Stomach (tissue), 9 donors: ENCODE results near the gene TMIGD2. TPM values are rescaled to one million over a fixed set of nuclear protein-coding genes. Genes with fewer than 3 reads are reported as not detected.
A peak's percentile ranks its signal among the peaks of the same experiment; 100 is the strongest.

Experiments used
- DNase-seq, 2 donors: peaks; one replicate each; pipeline versions ENCODE4 v3.0.0 to v3.0.0-alpha.2; 2013 to 2019
- H3K27ac ChIP-seq, 5 donors: fragments of 200-600 bp in 4 of 5; sonication (generic) in 4 of 5; one replicate each; pipeline ENCODE4 v1.5.1; 2013 to 2019; ENCODE audit warnings: mild to moderate bottlenecking in 1 of 5, moderate library complexity in 1 of 5
- H3K27me3 ChIP-seq, 3 donors: fragments of 200-600 bp; sonication (generic); one replicate each; pipeline ENCODE4 v1.5.1; 2017 to 2019; ENCODE audit warnings: mixed run types in 1 of 3
- H3K36me3 ChIP-seq, 4 donors: fragments of 200-600 bp; sonication (generic); 1 replicate in 3 of 4; 2 replicates in 1 of 4; pipeline ENCODE4 v1.5.1; 2016 to 2019
- H3K4me1 ChIP-seq, 4 donors: fragments of 200-600 bp; sonication (generic); one replicate each; pipeline ENCODE4 v1.5.1; 2016 to 2019
- H3K4me3 ChIP-seq, 4 donors: fragments of 200-600 bp; sonication (generic) in 3 of 4; one replicate each; pipeline ENCODE4 v1.5.1; 2016 to 2019; ENCODE audit warnings: mild to moderate bottlenecking in 1 of 4
- H3K9me3 ChIP-seq, 4 donors: fragments of 200-600 bp; sonication (generic); one replicate each; pipeline ENCODE4 v1.5.1; 2016 to 2019
- CTCF ChIP-seq, 7 experiments: fragments of 450-650 bp in 4 of 7; fragments of 200-600 bp in 3 of 7; sonication (generic) in 3 of 7; IDR thresholded peaks; one replicate each; pipeline ENCODE4 v1.5.1; 2016 to 2019; ENCODE audit warnings: antibody characterized with exemption in 7 of 7, control low read depth in 2 of 7, mild to moderate bottlenecking in 1 of 7
- EP300 ChIP-seq: sonication (generic); formaldehyde crosslinking; IDR thresholded peaks from one replicate; pipeline ENCODE4 v1.6.1; 2017; ENCODE audit warnings: antibody characterized with exemption
- POLR2A ChIP-seq, 4 donors: fragments of 450-650 bp; IDR thresholded peaks; one replicate each; pipeline ENCODE4 v1.6.1; 2016; ENCODE audit warnings: antibody characterized with exemption in 4 of 4, control low read depth in 2 of 4, mild to moderate bottlenecking in 1 of 4, moderate library complexity in 1 of 4
- POLR2AphosphoS5 ChIP-seq, 3 donors: sonication (generic); formaldehyde crosslinking; IDR thresholded peaks; one replicate each; pipeline ENCODE4 v1.6.1; 2016; ENCODE audit warnings: antibody characterized with exemption in 3 of 3
- WGBS, 5 donors: extraction: QIAGEN DNeasy Blood & Tissue Kit in 3 of 5; methylation state at CpG; one replicate each; pipeline versions ENCODE4 v1.1.5 to v1.1.7; 2013 to 2018; 5-methylcytosine and 5-hydroxymethylcytosine counted together
- intact Hi-C: fragments of 100-400 bp; cut with DNase I; formaldehyde crosslinking; loops from one replicate; pipeline ENCODE4 v1.15.1; 2023; ENCODE audit warnings: low total_unique reads
- polyA plus RNA-seq, 3 donors: library from polyadenylated mRNA; stranded (reverse); fragments of 200-250 nt; gene quantifications; one replicate each; pipeline ENCODE4 v1.2.3, GENCODE V29; 2013
- total RNA-seq, 5 donors: library from RNA; depleted of rRNA; stranded (reverse); fragments of >200 nt; gene quantifications; one replicate each; pipeline versions ENCODE4 v1.1.0 to v1.2.3, GENCODE V29; 2014 to 2016
- donor health status: healthy with polysubstance abuse.
- donor health status: Bipolar disorder and iron deficiency.
- donor health status: healthy.

Gene TMIGD2
- total and polyA plus RNA-seq, 8 donors, result 0.55 to 1.1 TPM; not detected in 6

DNA sequence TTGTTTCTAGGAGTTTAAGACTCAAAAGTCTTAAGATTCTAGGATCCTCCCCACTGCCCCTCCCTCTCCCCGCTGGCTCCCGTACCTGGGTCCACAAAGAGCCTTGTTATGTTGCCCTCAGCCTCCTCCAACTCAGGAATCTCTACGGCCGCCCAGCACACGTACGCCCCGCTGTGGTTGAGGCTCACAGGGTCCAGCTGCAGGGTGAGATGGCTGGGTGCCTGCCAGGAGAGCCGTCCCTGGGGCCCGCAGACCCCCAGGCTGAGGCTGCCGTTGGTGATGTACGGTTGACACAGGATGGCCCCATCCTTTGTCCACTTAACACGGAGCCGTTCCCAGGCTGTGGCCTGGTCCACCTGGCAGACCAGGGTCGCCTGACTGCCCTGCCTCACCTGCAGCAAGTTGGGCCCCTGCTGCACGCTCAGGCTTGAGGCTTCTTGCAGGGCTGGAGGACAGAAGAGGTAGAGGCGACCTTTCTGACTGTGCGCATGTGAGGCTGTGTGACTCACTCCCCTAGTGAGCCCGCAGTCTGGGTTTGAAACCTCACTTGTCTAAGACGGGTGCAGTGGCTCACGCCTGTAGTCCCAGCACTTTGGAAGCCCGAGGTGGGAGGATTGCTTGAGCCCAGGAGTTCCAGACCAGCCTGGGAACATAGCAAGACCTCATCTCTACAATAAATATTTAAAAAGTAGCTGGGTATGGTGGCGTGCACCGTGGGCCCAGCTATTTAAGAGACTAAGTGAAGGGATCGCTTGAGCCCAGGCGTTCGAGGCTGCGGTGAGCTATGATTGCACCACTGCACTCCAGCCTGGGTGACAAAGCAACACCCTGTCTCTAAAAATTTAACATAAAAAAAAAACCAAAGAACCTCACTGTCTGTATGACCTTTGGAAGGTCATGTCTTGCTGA, 4.0 kb downstream of the TMIGD2 start:
- no peak for DNase-seq
- no peak overlapping the region for H3K27ac ChIP-seq
- intact Hi-C loops, result no loop called here

GRCh38 chr19:4295972-4296771, 6.0 kb downstream of the TMIGD2 start:
- WGBS, 5 donors, result 33 to 45% (median 39%) methylated on average over 12 to 14 of the region's 14 CpGs
- peak; percentile 38 to 71 for DNase-seq
- intact Hi-C loops, result no loop called here
- H3K4me3 ChIP-seq, result no peak overlapping the region
- H3K27me3 ChIP-seq, result peaks cover 0 to 51% (median 4%) of the 10 kb centered on the region in 3 donors
- TF ChIP-seq POLR2A (IDR thresholded peaks at IDR 0.05) (no peak), POLR2AphosphoS5 (IDR thresholded peaks at IDR 0.05) (no peak), EP300 (no peak), CTCF (IDR thresholded peaks at IDR 0.05) (no peak)
- H3K4me1 ChIP-seq, result peaks cover 0 to 6% (median 0%) of the 10 kb centered on the region in 4 donors
- H3K9me3 ChIP-seq, result no peaks in the 10 kb centered on the region
- no peak overlapping the region for H3K27ac ChIP-seq
- no peaks in the 10 kb centered on the region for H3K36me3 ChIP-seq

More for the DNA sequence above, 4.0 kb downstream of the TMIGD2 start:
- TF ChIP-seq POLR2AphosphoS5 (IDR thresholded peaks at IDR 0.05), result no peak
- no peak for TF ChIP-seq POLR2A (IDR thresholded peaks at IDR 0.05)
- no peak for TF ChIP-seq CTCF (IDR thresholded peaks at IDR 0.05)
- TF ChIP-seq EP300, result no peak
- H3K4me3 ChIP-seq, result no peak overlapping the region
- no peaks in the 10 kb centered on the region for H3K9me3 ChIP-seq
- no peaks in the 10 kb centered on the region for H3K36me3 ChIP-seq
- H3K4me1 ChIP-seq, result peaks cover 0 to 6% (median 0%) of the 10 kb centered on the region in 4 donors
- WGBS, 5 donors, result 73 to 78% (median 74%) methylated on average over 24 to 27 of the region's 27 CpGs
- peaks cover 0 to 51% (median 4%) of the 10 kb centered on the region in 3 donors for H3K27me3 ChIP-seq

GRCh38 chr19:4294389-4294788, 7.8 kb downstream of the TMIGD2 start:
- TF ChIP-seq CTCF (IDR thresholded peaks at IDR 0.05) (no peak), EP300 (no peak), POLR2A (IDR thresholded peaks at IDR 0.05) (no peak), POLR2AphosphoS5 (IDR thresholded peaks at IDR 0.05) (no peak)
- WGBS, 5 donors, result 25 to 42% (median 32%) methylated on average over 8 to 10 of the region's 10 CpGs
- no peak overlapping the region for H3K27ac ChIP-seq
- intact Hi-C loops, result no loop called here
- H3K36me3 ChIP-seq, result no peaks in the 10 kb centered on the region
- peaks cover 0 to 68% (median 4%) of the 10 kb centered on the region in 3 donors for H3K27me3 ChIP-seq
- H3K4me3 ChIP-seq, result no peak overlapping the region
- H3K9me3 ChIP-seq, result no peaks in the 10 kb centered on the region
- no peak for DNase-seq
- peaks cover 0 to 6% (median 0%) of the 10 kb centered on the region in 4 donors for H3K4me1 ChIP-seq

GRCh38 chr19:4292515-4292914, 9.7 kb downstream of the TMIGD2 start:
- no peak for TF ChIP-seq CTCF (IDR thresholded peaks at IDR 0.05)
- no peak for TF ChIP-seq EP300
- TF ChIP-seq POLR2A (IDR thresholded peaks at IDR 0.05), result no peak
- TF ChIP-seq POLR2AphosphoS5 (IDR thresholded peaks at IDR 0.05), result no peak
- H3K9me3 ChIP-seq, result no peaks in the 10 kb centered on the region
- H3K4me3 ChIP-seq, result no peak overlapping the region
- no peak overlapping the region for H3K27ac ChIP-seq
- 79 to 84% (median 80%) methylated on average over 10 to 15 of the region's 15 CpGs for WGBS, 5 donors
- H3K4me1 ChIP-seq, result peaks cover 0 to 6% (median 0%) of the 10 kb centered on the region in 4 donors
- DNase-seq, result no peak
- intact Hi-C loops, result no loop called here
- no peaks in the 10 kb centered on the region for H3K36me3 ChIP-seq
- H3K27me3 ChIP-seq, result peaks cover 0 to 64% (median 4%) of the 10 kb centered on the region in 3 donors
